NCI-H1417 treated with DMSO at 0.1 percent for 48 hours (cell line): ENCODE data around the gene SCAF1.

Experiments
- DNase-seq: peaks from one replicate; lab custom pipeline; 2025; lab: John Stamatoyannopoulos, UW

SCAF1 gene

GRCh38 chr19:49687566-49688316 is 45.7 kb downstream of the SCAF1 start:
- no peak for DNase-seq

- no peak for DNase-seq
Measured at GRCh38 chr19:49688531-49689132, 46.6 kb downstream of the SCAF1 start.

GRCh38 chr19:49689133-49690078 is 47.4 kb downstream of the SCAF1 start, which contains the start of gene ADM5:
TSS of gene ADM5 (plus strand) at chr19:49689594. CDS start at chr19:49689838, 244 bp downstream.
- DNase-seq = no peak

GRCh38 chr19:49690079-49690655 is 48.2 kb downstream of the SCAF1 start:
- DNase-seq = no peak

GRCh38 chr19:49690656-49691242 is 48.7 kb downstream of the SCAF1 start, which contains the start of gene CPT1C:
TSS of gene CPT1C (plus strand) at chr19:49691116. CDS start at chr19:49692253, 1,137 bp downstream.
- no peak for DNase-seq

- DNase-seq = no peak
Measured at GRCh38 chr19:49691243-49692146, 49.5 kb downstream of the SCAF1 start.

GRCh38 chr19:49692147-49692506 is 50.1 kb downstream of the SCAF1 start:
- no peak for DNase-seq

GRCh38 chr19:49696115-49696514 is 54.1 kb downstream of the SCAF1 start:
- no peak for DNase-seq

GRCh38 chr19:49696865-49697264 is 54.9 kb downstream of the SCAF1 start:
- DNase-seq = no peak

GRCh38 chr19:49699364-49699763 is 57.4 kb downstream of the SCAF1 start:
- no peak for DNase-seq

GRCh38 chr19:49700563-49700962 is 58.6 kb downstream of the SCAF1 start:
- DNase-seq = no peak

GRCh38 chr19:49701271-49701786 is 59.3 kb downstream of the SCAF1 start:
- no peak for DNase-seq

- no peak for DNase-seq
Measured at GRCh38 chr19:49704888-49705642, 63.1 kb downstream of the SCAF1 start.

- DNase-seq = no peak
Measured at GRCh38 chr19:49705919-49706318, 63.9 kb downstream of the SCAF1 start.
